Measurements from ENCODE around the gene UBE2Z. TPM values are rescaled to one million over a fixed set of nuclear protein-coding genes. Genes with fewer than 3 reads are reported as not detected.

UBE2Z gene
- total and polyA plus RNA-seq, 2 of the 13 experiments (the other 11 are each of a cell fraction or from before 2014, with no cell fraction given) = 63.2 to 122 TPM

DNA sequence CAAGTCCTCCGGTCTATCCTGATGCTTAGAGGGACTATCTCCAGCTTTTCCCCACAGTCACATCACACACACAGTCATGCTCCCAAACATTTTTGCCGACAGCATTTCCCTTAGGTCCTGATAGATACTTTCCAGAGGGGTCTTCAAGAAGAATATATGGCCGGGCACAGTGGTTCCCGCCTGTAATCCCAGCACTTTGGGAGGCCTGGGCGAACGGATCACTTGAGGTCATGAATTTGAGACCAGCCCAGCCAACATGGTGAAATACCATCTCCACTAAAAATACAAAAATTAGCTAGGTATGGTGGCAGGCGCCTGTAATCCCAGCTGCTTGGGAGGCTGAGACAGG lies 64.5 kb downstream of the UBE2Z start (continued):
- TF ChIP-seq, protein P1, sequence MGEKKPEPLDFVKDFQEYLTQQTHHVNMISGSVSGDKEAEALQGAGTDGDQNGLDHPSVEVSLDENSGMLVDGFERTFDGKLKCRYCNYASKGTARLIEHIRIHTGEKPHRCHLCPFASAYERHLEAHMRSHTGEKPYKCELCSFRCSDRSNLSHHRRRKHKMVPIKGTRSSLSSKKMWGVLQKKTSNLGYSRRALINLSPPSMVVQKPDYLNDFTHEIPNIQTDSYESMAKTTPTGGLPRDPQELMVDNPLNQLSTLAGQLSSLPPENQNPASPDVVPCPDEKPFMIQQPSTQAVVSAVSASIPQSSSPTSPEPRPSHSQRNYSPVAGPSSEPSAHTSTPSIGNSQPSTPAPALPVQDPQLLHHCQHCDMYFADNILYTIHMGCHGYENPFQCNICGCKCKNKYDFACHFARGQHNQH (CRISPR knock-in tag; IDR thresholded peaks at IDR 0.05) = no peak
- no peak for TF ChIP-seq ZNF879 (CRISPR knock-in tag; IDR thresholded peaks at IDR 0.05)
- TF ChIP-seq FOXK2 (IDR thresholded peaks at IDR 0.05) = no peak
- TF ChIP-seq, protein P2, sequence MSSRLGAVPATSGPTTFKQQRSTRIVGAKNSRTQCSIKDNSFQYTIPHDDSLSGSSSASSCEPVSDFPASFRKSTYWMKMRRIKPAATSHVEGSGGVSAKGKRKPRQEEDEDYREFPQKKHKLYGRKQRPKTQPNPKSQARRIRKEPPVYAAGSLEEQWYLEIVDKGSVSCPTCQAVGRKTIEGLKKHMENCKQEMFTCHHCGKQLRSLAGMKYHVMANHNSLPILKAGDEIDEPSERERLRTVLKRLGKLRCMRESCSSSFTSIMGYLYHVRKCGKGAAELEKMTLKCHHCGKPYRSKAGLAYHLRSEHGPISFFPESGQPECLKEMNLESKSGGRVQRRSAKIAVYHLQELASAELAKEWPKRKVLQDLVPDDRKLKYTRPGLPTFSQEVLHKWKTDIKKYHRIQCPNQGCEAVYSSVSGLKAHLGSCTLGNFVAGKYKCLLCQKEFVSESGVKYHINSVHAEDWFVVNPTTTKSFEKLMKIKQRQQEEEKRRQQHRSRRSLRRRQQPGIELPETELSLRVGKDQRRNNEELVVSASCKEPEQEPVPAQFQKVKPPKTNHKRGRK (CRISPR knock-in tag; IDR thresholded peaks at IDR 0.05) = no peak
- TF ChIP-seq, protein P3, sequence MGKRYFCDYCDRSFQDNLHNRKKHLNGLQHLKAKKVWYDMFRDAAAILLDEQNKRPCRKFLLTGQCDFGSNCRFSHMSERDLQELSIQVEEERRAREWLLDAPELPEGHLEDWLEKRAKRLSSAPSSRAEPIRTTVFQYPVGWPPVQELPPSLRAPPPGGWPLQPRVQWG (CRISPR knock-in tag; IDR thresholded peaks at IDR 0.05; ENCODE audit: borderline replicate concordance, low read depth) = no peak
- TF ChIP-seq ZSCAN25 (CRISPR knock-in tag; IDR thresholded peaks at IDR 0.05) = no peak
- no peak for TF ChIP-seq SKI (IDR thresholded peaks at IDR 0.05; ENCODE audit: partially characterized antibody)
- TF ChIP-seq ZNF567 (CRISPR knock-in tag; IDR thresholded peaks at IDR 0.05; ENCODE audit: borderline replicate concordance) = 0 out of 2 replicates have a peak, but pooled peaks have one; percentile 8
- TF ChIP-seq WIZ (CRISPR knock-in tag; IDR thresholded peaks at IDR 0.05) = no peak
- TF ChIP-seq, protein P4, sequence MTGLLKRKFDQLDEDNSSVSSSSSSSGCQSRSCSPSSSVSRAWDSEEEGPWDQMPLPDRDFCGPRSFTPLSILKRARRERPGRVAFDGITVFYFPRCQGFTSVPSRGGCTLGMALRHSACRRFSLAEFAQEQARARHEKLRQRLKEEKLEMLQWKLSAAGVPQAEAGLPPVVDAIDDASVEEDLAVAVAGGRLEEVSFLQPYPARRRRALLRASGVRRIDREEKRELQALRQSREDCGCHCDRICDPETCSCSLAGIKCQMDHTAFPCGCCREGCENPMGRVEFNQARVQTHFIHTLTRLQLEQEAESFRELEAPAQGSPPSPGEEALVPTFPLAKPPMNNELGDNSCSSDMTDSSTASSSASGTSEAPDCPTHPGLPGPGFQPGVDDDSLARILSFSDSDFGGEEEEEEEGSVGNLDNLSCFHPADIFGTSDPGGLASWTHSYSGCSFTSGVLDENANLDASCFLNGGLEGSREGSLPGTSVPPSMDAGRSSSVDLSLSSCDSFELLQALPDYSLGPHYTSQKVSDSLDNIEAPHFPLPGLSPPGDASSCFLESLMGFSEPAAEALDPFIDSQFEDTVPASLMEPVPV (CRISPR knock-in tag; IDR thresholded peaks at IDR 0.05) = no peak
- TF ChIP-seq, protein P5, sequence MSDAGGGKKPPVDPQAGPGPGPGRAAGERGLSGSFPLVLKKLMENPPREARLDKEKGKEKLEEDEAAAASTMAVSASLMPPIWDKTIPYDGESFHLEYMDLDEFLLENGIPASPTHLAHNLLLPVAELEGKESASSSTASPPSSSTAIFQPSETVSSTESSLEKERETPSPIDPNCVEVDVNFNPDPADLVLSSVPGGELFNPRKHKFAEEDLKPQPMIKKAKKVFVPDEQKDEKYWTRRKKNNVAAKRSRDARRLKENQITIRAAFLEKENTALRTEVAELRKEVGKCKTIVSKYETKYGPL (CRISPR knock-in tag; IDR thresholded peaks at IDR 0.05) = no peak
- 0 out of 2 replicates have a peak, but pooled peaks have one; percentile 55 for TF ChIP-seq ZNF468 (CRISPR knock-in tag; IDR thresholded peaks at IDR 0.05)
- no peak for TF ChIP-seq ZNF292 (CRISPR knock-in tag; IDR thresholded peaks at IDR 0.05; ENCODE audit: borderline replicate concordance, low read depth)
- peak; percentile 38; the same call in 1 of the 2 replicates for TF ChIP-seq KLF12 (CRISPR knock-in tag; IDR thresholded peaks at IDR 0.05; ENCODE audit: borderline replicate concordance)
- TF ChIP-seq, protein P6, sequence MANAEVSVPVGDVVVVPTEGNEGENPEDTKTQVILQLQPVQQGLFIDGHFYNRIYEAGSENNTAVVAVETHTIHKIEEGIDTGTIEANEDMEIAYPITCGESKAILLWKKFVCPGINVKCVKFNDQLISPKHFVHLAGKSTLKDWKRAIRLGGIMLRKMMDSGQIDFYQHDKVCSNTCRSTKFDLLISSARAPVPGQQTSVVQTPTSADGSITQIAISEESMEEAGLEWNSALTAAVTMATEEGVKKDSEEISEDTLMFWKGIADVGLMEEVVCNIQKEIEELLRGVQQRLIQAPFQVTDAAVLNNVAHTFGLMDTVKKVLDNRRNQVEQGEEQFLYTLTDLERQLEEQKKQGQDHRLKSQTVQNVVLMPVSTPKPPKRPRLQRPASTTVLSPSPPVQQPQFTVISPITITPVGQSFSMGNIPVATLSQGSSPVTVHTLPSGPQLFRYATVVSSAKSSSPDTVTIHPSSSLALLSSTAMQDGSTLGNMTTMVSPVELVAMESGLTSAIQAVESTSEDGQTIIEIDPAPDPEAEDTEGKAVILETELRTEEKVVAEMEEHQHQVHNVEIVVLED (CRISPR knock-in tag; IDR thresholded peaks at IDR 0.05; ENCODE audit: borderline replicate concordance) = no peak
- TF ChIP-seq MAFK (conservative IDR thresholded peaks at IDR 0.05 in 1 of 2, IDR thresholded peaks at IDR 0.05 in 1 of 2; ENCODE audit: low read length in 2 of 2) = no peak
- 0 out of 2 replicates have a peak, but pooled peaks have one; percentile 47 for TF ChIP-seq ZNF572 (CRISPR knock-in tag; IDR thresholded peaks at IDR 0.05)
- no peak for TF ChIP-seq ZEB1 (IDR thresholded peaks at IDR 0.05; ENCODE audit: insufficient replicate concordance, low read depth)
- no peak for TF ChIP-seq TAF1 (CRISPR knock-in tag; IDR thresholded peaks at IDR 0.05)
- TF ChIP-seq, protein P7, sequence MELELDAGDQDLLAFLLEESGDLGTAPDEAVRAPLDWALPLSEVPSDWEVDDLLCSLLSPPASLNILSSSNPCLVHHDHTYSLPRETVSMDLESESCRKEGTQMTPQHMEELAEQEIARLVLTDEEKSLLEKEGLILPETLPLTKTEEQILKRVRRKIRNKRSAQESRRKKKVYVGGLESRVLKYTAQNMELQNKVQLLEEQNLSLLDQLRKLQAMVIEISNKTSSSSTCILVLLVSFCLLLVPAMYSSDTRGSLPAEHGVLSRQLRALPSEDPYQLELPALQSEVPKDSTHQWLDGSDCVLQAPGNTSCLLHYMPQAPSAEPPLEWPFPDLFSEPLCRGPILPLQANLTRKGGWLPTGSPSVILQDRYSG (CRISPR knock-in tag; IDR thresholded peaks at IDR 0.05) = 0 out of 2 replicates have a peak, but pooled peaks have one; percentile 30
- no peak for TF ChIP-seq JUND (CRISPR knock-in tag; IDR thresholded peaks at IDR 0.05)
- no peak for TF ChIP-seq MLLT10 (CRISPR knock-in tag; IDR thresholded peaks at IDR 0.05)
- TF ChIP-seq SIN3A (IDR thresholded peaks at IDR 0.05; ENCODE audit: borderline replicate concordance, low read depth, low read length) = no peak

Data from HepG2 (cell line).